Activated CD8-positive, alpha-beta memory T cell treated with anti-CD3 and anti-CD28 coated beads, Interleukin-2, amount 50 U/mL, for 24 hours (primary cell): ENCODE results near the gene ZNF236.
A peak's percentile ranks its signal among the peaks of the same experiment; 100 is the strongest.

Source experiments
- DNase-seq: peaks from one replicate; pipeline ENCODE4 v3.0.0-alpha.2; 2020; ENCODE audit errors: extremely low read depth

The ZNF236 gene

GRCh38 chr18:76908277-76908676 lies 85.9 kb downstream of the ZNF236 start:
- DNase-seq, result no peak

- no peak for DNase-seq
These were observed 87.1 kb downstream of the ZNF236 start for GRCh38 chr18:76909439-76909838.

- DNase-seq, result no peak
These were observed 89.1 kb downstream of the ZNF236 start for GRCh38 chr18:76911440-76911839.

GRCh38 chr18:76913583-76913982 lies 91.2 kb downstream of the ZNF236 start:
- no peak for DNase-seq

- DNase-seq, result no peak
These were observed 92.0 kb downstream of the ZNF236 start for GRCh38 chr18:76914314-76914713.

GRCh38 chr18:76914796-76915195 lies 92.4 kb downstream of the ZNF236 start:
- DNase-seq, result no peak

- DNase-seq, result no peak
These were observed 93.1 kb downstream of the ZNF236 start for GRCh38 chr18:76915456-76915855.

- no peak for DNase-seq
These were observed 98.6 kb downstream of the ZNF236 start for GRCh38 chr18:76920974-76921373.

- peak; percentile 2 for DNase-seq
These were observed 99.8 kb downstream of the ZNF236 start for GRCh38 chr18:76922107-76922506.

GRCh38 chr18:76923485-76924085 lies 101.2 kb downstream of the ZNF236 start:
- DNase-seq, result no peak

GRCh38 chr18:76925501-76925900 lies 103.1 kb downstream of the ZNF236 start:
- DNase-seq, result no peak

- no peak for DNase-seq
These were observed 104.9 kb downstream of the ZNF236 start for GRCh38 chr18:76927223-76927725.

GRCh38 chr18:76928179-76928868 lies 106.0 kb downstream of the ZNF236 start:
- no peak for DNase-seq

- no peak for DNase-seq
These were observed 108.8 kb downstream of the ZNF236 start for GRCh38 chr18:76931171-76931570.

- DNase-seq, result no peak
These were observed 109.9 kb downstream of the ZNF236 start for GRCh38 chr18:76932026-76932819.

- no peak for DNase-seq
These were observed 113.5 kb downstream of the ZNF236 start for GRCh38 chr18:76935722-76936337.

GRCh38 chr18:76936877-76937276 lies 114.5 kb downstream of the ZNF236 start:
- DNase-seq, result no peak

GRCh38 chr18:76937597-76937996 lies 115.2 kb downstream of the ZNF236 start:
- no peak for DNase-seq

GRCh38 chr18:76938619-76939018 lies 116.3 kb downstream of the ZNF236 start:
- no peak for DNase-seq

GRCh38 chr18:76941284-76941683 lies 118.9 kb downstream of the ZNF236 start:
- DNase-seq, result no peak

- no peak for DNase-seq
These were observed 121.4 kb downstream of the ZNF236 start for GRCh38 chr18:76943542-76944339.
